SK-N-SH (cell line): ENCODE measurements around the gene ATG4C.

Source experiments
- CHD2 ChIP-seq: fragments of 150-350 bp; IDR thresholded peaks from 2 replicates; pipeline ENCODE4 v1.6.1; 2018; ENCODE audit warnings: low read length; ENCODE audit not compliant: partially characterized antibody
- EP300 ChIP-seq, 2 experiments: IDR thresholded peaks; 2 replicates each; pipeline versions ENCODE4 v1.4.0 to v1.6.1; 2012; ENCODE audit warnings: borderline replicate concordance in 1 of 2, low read depth in 1 of 2, low read length in 1 of 2
- EZH2phosphoT487 ChIP-seq: fragments of 200-600 bp; sonication (generic); IDR thresholded peaks from 2 replicates; pipeline ENCODE4 v1.6.1; 2017; ENCODE audit warnings: low read depth, mixed run types, mild to moderate bottlenecking, antibody characterized with exemption, moderate library complexity, borderline replicate concordance
- FOXJ3 ChIP-seq: sonication (generic); formaldehyde crosslinking; IDR thresholded peaks from 2 replicates; pipeline ENCODE4 v1.5.1; 2020; ENCODE audit warnings: mild to moderate bottlenecking, missing genetic modification reagents
- JUND ChIP-seq: IDR thresholded peaks from 2 replicates; pipeline ENCODE4 v1.4.0; 2012
- MEF2A ChIP-seq: IDR thresholded peaks from 2 replicates; pipeline ENCODE4 v1.4.0; 2012; ENCODE audit warnings: low read depth, borderline replicate concordance
- MXI1 ChIP-seq: IDR thresholded peaks from 2 replicates; pipeline ENCODE4 v1.6.1; 2012; ENCODE audit warnings: mild to moderate bottlenecking, low read depth, low read length, improper control_type of control experiment
- NRF1 ChIP-seq: IDR thresholded peaks from 2 replicates; pipeline ENCODE4 v1.6.1; 2012; ENCODE audit warnings: low read depth, mild to moderate bottlenecking, low read length
- POLR2AphosphoS5 ChIP-seq: IDR thresholded peaks from 2 replicates; pipeline ENCODE4 v1.6.1; 2012; ENCODE audit warnings: low read depth, low read length
- RAD21 ChIP-seq: IDR thresholded peaks from 2 replicates; pipeline ENCODE4 v1.6.1; 2012; ENCODE audit warnings: mild to moderate bottlenecking, low read length
- RCOR1 ChIP-seq: fragments of 150-350 bp; IDR thresholded peaks from 2 replicates; pipeline ENCODE4 v1.6.1; 2017; ENCODE audit warnings: antibody characterized with exemption, low read length
- REST ChIP-seq: IDR thresholded peaks from 2 replicates; pipeline ENCODE4 v1.6.1; 2012; ENCODE audit warnings: mild to moderate bottlenecking, low read depth, low read length, moderate library complexity
- RXRA ChIP-seq: IDR thresholded peaks from 2 replicates; pipeline ENCODE4 v1.4.0; 2012; ENCODE audit warnings: low read depth, mild to moderate bottlenecking, borderline replicate concordance
- TF ChIP-seq, protein P1 (sequence below): fragments of 200-600 bp; sonication (generic); IDR thresholded peaks from 2 replicates; pipeline ENCODE4 v1.6.1; 2017; ENCODE audit warnings: antibody characterized with exemption, mild to moderate bottlenecking, moderate library complexity

DNA sequence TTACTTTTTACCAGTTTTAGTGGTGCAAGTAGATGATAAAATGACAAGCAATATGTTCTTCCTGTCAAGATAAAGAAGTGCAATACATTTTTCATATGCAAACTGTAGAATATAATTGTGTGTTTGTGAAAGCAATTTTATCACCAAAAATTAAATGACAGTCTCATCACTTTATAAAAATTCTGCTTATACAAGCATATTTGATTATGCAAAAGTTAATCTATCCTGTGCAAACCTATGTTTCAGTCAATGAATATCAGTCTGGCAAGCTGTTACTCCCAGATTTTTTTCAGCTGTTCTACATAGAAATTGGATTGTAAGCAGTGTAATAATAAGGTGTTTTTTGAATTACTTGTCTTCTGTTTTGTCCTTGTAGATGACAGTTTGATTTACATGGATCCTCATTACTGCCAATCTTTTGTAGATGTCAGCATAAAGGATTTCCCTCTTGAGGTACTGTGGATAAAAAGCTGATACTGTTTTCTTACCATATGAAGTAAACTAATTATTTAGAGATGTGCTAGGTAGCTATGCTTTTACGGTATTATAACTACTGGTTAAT lies 50.5 kb downstream of the ATG4C start:
- TF ChIP-seq EZH2phosphoT487 (no peak), CHD2 (no peak), POLR2AphosphoS5 (no peak), MXI1 (no peak), EP300 (IDR thresholded peaks at IDR 0.05; ENCODE audit: borderline replicate concordance in 1 of 2, low read depth in 1 of 2, low read length in 1 of 2) (no peak), JUND (no peak), RXRA (no peak), NRF1 (no peak), REST (no peak), RAD21 (no peak), FOXJ3 (CRISPR knock-in tag) (no peak), RCOR1 (no peak), MEF2A (no peak)
- TF ChIP-seq, protein P1, sequence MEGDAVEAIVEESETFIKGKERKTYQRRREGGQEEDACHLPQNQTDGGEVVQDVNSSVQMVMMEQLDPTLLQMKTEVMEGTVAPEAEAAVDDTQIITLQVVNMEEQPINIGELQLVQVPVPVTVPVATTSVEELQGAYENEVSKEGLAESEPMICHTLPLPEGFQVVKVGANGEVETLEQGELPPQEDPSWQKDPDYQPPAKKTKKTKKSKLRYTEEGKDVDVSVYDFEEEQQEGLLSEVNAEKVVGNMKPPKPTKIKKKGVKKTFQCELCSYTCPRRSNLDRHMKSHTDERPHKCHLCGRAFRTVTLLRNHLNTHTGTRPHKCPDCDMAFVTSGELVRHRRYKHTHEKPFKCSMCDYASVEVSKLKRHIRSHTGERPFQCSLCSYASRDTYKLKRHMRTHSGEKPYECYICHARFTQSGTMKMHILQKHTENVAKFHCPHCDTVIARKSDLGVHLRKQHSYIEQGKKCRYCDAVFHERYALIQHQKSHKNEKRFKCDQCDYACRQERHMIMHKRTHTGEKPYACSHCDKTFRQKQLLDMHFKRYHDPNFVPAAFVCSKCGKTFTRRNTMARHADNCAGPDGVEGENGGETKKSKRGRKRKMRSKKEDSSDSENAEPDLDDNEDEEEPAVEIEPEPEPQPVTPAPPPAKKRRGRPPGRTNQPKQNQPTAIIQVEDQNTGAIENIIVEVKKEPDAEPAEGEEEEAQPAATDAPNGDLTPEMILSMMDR: no peak
